Measurements from ENCODE around the gene GRIN1.
A peak's percentile ranks its signal among the peaks of the same experiment; 100 is the strongest.

Gene GRIN1

DNA sequence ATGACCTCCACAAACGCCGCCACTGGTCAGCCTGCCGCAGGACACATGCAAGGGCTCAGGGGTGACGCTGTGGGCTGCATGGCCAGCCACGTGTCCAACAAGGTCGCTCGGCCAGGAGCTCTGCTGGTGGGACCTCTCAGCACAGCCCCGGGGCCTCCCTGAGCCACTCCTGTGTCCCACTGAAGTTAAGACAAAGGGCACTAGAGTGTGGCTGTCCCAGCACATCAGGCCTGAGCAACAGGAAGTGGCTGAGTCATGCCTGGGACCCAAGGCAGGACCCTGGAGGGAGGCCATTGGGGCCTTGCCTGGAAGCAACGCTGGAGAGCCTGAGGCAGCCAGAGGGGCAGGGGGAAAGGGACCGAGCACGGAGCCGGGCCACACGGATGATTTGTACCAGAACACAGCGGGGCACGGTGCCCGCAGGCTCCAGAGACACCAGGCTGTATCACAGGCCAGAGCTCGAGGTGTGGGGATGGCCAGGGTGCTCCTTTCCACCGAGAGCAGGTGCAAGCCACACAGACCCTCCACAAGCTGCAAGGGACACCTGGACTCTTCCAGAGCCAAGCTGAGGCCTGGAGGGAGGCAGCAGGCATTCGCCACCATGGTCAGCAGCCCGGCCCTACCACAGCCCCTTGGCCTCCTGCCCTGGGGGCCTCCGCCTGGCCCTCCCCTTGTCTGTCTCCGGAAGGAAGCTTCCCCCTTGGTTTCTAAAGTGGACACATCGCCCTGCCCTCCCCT is 39.4 kb downstream of the GRIN1 start:
- no peak for DNase-seq (ENCODE audit: low spot score)

DNA sequence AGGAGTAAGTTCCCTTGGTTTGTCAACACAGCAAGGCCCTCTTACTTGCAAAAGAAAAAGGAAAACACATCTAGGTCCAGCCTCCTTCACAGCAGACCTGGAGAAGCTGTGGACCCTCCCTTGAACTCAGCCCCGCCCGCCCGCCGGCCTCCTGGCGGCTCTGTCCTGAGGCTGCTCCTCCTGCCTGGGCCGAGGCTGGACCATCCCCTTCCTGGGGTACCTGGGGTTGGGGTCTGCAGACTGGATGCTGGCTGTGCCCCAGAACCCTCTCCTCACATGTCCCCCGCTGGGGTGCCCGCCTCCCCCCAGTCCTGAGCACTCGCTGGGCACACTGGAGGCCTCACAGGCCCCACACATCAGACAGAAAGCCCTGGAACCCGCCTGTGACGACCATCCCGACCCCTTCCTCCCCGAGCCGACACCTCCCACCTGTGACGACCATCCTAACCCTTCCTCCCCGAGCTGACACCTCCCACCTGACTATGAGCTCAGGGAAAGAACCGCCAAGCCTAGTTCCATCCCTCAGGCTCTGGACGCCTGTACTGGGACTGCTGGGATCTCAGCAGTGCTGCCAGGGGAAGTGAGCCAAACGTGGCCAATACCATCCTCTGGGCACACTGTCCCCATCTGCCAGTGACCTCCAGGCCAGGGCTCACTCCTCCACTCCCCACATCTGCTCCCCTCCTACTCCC is 40.1 kb downstream of the GRIN1 start:
- no peak for DNase-seq (ENCODE audit: low spot score)

DNA sequence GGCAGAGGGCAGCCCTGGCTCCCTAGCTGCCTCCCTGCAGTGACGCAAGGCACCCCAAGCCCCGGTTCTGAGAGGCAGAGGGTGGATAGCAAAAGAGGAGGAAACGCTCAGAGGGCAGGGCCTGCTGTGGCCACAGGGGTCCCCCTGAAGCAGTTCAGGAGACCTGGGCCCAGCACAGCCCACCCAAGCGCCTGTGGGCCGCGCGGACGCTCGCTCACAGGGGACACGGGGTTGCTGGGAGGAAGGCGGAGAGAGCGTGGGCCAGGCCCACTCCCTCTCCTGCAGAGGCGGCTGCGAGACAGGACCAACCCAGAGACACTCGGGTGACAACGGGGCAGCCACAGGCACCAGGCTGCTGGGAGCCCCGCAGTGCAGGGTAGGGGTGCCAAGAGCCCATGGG is 40.8 kb downstream of the GRIN1 start:
- DNase-seq (ENCODE audit: low spot score), result no peak

DNA sequence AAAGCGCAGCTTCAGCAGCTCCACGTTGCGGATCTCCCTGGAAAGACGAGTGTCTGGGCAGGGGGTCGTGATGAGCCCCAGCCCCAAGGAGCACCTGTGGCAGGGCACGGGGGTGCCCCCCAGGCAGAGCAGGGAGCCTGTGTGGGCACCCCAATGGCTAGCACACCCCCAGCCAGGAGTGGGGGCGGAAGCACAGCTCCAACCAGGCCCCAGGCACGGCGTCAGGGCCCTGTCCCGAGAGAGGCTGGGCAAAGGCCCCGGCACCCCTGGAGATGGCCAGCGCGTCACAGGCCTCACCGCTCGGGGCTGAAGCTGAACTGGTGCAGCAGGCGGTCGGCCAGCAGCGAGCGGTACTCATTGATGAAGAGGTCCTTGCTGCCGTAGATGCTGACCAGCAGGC is 41.5 kb downstream of the GRIN1 start:
- no peak for DNase-seq (ENCODE audit: low spot score)

DNA sequence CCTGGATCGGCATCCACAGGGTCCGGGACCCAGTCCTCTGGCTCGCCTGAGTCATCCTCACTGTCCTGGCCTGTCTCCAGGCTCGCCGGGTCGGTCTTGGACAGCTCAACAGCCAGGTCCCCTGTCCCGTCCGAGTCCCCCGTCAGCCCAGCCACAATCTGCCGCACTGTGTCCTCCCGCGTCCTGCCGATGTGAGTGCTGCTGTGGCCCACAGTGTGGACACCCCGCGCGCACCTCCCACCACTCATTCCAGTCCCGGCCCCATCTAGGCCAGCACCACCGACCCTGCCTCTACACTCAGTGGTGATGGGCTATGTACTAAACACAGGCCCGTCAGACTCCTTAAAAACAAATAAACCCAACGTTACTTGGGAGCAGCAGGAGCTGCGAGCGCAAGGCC is 42.7 kb downstream of the GRIN1 start:
- DNase-seq (ENCODE audit: low spot score), result no peak

DNA sequence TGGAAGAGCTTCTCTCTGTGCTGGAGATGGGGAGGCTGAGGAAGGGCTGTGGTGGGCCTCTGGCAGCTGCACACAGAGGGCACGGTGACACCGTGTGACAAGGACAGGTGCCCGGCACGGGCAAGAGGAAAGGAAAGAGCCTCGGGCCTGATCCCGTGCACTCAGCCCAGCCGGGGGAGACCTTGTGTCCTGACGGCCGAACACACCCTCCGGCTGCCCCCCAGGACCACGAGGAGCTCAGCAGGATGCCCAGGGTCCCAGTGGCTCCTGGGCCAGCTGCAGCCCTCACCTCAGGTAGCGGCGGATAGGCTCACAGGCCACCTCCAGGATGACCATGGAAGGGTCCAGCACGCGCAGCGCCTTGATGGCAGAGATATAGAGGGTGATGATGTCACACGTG is 43.9 kb downstream of the GRIN1 start:
- DNase-seq (ENCODE audit: low spot score), result no peak

DNA sequence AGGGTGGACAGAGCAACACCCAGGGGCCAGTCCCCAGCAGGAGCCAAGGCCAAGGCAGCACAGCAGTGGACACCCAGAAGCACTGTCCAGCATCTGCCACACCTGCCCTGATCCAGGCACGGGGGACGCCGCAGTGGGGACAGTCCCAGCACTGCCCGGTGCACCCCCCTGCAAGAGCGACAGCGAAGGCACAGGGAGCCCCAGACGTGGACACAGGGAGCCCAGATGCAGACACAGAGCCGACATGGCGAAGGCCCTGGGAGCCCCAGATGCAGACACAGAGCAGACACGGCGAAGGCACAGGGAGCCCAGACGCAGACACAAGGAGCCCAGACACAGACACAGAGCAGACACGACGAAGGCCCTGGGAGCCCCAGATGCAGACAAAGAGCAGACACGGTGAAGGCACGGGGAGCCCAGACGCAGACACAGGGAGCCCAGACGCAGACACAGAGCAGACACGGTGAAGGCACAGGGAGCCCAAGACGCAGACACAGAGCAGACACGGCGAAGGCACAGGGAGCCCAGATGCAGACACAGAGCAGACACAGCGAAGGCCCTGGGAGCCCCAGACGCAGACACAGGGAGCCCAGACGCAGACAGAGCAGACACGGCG is 45.1 kb downstream of the GRIN1 start:
- no peak for DNase-seq (ENCODE audit: low spot score)

DNA sequence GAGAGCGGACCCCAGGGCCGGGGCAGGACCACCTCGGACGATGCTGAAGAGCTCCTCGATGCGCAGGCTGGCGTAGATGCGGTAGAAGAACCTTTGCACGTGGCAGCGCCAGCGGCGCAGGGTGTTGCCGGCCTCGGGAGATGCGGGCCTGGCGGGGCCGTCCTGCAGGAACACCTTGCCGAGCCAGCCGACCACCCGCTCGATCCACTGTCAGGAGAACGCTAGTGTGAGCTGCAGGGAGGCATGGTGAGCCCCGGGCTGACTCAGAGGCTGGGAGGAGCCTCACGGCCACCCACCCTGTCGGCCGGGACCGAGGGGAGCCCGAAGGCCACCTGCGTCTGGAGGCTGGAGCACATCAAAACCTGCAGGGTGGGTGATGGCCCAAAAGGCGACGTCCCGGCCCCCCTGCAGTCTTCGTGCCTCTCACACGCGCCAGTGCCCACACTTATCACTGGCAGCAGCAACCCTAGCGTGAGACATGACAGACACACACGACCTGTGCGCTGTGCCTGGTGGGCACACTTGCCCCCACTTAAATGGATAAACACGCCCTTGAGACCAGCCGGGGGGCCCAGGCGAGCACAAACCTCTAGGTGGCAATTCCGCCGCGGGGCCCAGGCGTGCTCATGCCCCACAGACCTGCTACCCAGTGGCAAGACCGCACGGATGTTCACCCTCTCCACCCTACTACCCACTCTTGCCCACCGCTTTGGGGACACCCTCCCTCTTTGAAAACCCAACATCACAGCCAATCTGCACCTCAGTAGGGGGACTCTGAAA is 46.1 kb downstream of the GRIN1 start:
- no peak for DNase-seq (ENCODE audit: low spot score)

DNA sequence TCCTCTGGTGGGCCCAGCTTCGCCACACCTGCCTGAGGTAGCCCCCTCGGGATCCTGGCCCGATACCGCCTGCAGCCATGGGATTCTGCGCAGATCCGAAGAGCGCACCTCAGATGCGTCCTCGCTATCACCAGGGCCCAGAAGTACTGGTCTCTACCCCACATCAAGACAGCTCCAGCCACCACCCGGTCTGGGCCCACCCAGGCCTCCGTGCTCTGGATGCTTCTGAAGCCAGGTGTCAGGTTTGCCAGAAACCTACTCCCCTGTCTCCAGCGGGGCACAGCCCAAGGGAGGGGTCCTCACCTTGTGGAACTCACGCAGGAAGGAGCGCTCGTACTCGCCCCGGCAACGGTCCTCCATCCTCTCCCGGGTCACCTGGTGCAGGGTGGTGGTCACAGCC is 47.0 kb downstream of the GRIN1 start:
- no peak for DNase-seq (ENCODE audit: low spot score)

DNA sequence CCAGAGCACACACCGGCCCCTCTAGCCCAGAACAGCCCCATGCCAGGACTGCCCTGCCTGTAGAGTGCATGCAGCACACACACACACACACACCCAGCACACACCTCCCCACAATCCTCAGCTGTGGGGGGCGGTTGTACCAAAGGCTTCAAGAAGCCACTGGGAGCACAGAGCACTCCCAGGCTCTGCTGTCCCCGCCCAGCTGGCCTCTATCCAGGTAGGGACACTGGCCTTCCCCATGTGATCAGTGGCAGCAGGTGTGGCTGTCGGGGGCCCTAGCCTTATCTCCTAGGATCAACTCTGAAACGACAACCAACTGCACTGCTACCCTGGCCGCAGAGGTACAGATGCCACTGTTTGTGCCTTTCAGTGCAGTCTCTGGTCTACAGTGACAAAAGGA is 47.4 kb downstream of the GRIN1 start:
- DNase-seq (ENCODE audit: low spot score), result no peak

DNA sequence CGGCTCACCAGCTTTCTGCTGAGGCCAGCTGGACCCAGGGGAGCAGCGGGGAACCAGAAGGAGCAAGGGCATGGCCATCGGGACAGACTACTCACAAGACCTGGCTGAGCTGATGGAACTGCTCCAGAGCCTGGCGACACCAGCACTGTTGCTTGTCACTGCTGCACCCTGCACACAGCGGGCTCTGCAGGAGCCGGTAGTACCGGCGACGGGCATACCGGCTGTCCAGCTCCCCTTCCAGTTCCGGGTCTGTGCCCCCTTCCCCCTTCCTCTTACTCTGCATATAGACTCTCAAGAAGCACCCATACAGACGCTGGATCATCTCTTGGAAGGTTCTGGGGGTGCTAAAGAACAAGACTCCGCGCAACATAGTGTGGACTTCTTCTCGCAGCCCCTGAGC is 48.4 kb downstream of the GRIN1 start:
- DNase-seq (ENCODE audit: low spot score), result no peak

DNA sequence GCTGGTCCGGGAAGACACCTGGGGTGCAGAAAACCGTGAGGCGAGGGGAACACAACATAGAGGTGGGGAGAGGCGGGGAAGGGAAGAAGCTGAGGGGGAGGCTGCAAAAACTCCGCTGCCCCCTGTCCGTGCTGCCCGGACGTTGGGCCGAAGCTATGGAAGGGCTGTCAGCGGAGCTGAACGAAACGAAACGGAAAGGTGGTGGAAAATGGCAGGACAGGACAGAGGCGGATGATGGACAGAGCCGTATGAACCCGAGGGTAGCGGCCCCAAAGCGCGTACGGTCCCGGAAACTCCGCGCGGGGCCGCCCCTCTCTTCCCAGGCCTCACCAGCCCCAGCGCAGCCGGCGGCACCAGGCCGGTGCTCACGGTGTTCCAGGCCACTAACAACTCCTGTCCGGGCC is 49.1 kb downstream of the GRIN1 start:
- no peak for DNase-seq (ENCODE audit: low spot score)

DNA sequence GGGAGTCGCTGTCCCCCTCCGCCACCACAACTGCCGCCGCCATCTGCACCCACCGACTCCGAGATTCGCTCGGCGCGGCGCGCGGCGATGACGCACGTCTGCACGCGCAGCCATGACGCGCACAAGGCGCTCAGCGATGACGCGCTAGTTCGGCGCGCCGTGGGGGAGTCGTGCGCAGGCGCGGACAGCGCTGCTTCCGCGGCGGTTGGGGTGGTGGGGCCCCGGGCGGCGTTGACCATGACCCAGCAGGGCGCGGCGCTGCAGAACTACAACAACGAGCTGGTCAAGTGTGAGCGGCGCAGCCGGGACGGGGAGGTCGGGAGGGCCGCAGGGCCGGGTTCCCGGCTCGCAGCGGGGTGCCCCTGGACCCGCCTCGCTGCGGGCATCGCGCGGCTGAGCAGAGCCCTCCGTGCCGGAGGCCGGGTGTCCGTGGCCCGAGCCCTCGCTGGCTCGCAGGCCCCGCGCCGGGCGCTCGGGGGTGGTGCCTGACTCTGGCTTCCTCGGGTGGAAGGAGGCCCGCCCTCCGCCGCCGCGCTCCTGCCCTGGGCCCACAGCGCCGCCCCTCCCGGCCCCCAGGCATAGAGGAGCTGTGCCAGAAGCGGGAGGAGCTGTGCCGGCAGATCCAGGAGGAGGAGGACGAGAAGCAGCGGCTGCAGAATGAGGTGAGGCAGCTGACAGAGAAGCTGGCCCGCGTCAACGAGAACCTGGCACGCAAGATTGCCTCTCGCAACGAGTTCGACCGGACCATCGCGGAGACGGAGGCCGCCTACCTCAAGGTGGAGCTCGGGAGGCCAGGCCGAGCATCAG is 49.7 kb downstream of the GRIN1 start, which contains the start of the genes ANAPC2 and SSNA1:
Gene ANAPC2 (minus strand): TSS at position 71 of the 807 bp plus-strand sequence. CDS start 28 bp downstream, at position 43.
Gene SSNA1 (plus strand): TSS at position 187 of the 807 bp plus-strand sequence. CDS start 51 bp downstream, at position 238.
- peak; percentile 98 for DNase-seq (ENCODE audit: low spot score)

DNA sequence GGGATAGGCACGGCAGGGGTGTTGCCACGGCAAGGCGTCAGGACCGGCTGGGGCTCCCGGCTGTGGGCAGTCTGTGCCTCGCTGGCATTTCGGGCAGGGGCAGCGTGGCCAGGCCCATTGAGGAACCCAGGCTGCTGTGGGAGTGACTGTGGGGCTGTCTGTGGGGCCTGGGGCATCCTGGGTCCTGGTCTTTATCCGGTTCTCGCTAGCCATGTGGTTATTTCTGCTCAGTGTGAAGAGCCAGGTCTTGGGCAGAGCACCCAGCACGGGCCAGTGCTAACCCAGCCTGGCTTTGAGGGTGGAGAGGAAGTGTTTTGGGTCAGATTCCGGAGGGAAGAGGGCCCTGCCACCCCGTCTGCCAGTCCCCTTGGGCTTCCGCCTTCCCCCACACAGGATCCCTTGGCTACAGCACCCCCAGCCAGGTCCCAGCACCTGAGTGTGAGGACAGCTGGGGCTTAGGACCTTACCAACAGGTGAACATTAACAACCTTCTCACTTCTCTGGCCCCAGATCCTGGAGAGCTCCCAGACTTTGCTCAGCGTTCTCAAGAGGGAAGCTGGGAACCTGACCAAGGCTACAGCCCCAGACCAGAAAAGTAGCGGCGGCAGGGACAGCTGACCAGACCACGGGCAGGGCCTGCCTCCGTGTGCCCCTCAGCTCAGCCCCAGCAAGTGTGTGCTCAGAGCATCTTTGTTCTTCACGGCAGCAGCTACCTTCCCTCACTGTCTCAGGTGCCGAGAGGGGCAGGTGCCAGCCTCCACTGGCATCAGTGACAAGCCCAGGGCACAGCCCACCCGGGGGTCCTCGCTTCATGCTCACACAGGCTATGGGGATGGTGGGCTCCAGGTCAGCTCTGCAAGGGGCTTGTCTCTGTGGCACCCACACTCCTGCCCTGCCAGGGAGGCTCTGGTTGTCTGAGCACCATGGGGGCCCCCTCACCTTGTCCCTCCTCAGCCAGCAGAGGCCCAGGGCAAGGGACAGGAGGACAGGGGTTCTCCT is 50.6 kb downstream of the GRIN1 start:
- DNase-seq (ENCODE audit: low spot score), result peak; percentile 44

DNA sequence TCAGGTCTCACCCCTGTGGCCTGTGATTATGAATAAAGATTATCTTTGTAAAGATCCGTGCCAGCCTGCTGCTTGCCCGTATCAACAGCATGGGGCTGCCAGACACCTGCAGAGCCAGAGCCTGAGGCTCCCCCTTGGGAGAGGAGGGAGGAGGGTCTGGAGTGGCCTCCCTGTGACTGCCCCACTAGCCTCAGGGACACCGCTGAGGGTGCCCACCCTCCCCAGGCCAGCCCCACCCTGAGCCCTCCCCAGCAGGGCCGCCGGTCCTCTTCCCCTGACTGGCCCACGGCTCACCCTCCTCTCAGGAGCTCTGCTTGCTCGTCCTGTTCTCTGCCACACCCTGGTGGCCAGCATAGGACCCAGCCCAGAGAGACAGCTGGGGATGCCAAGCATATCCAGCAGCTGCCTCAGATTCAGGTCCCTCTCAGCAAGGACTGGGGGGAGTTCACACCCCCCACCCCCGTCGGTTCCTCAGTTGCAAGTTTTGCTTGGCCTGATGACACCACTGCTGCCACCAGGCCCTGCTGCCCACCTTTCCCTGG is 51.4 kb downstream of the GRIN1 start:
- peak; percentile 83 for DNase-seq (ENCODE audit: low spot score)

DNA sequence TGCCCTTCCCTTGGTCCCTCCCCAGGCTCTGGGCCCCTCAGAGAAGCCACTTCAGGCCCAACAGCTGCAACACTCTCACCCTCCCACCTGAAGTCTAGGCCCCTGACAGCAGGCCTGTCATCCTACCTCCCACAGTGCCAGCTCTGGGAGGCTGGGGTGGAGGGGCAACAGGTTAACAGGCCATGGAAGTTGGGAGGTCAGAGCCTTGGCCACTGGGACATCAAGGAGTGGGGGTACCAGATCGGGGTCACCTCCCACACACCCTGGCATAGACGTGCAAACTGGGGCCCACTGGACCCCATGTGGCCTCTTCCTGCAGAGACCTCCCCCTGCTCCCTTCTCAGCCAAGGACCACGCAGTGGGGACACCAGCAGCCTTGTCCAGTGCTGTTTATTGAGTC is 52.3 kb downstream of the GRIN1 start:
- DNase-seq (ENCODE audit: low spot score), result no peak

DNA sequence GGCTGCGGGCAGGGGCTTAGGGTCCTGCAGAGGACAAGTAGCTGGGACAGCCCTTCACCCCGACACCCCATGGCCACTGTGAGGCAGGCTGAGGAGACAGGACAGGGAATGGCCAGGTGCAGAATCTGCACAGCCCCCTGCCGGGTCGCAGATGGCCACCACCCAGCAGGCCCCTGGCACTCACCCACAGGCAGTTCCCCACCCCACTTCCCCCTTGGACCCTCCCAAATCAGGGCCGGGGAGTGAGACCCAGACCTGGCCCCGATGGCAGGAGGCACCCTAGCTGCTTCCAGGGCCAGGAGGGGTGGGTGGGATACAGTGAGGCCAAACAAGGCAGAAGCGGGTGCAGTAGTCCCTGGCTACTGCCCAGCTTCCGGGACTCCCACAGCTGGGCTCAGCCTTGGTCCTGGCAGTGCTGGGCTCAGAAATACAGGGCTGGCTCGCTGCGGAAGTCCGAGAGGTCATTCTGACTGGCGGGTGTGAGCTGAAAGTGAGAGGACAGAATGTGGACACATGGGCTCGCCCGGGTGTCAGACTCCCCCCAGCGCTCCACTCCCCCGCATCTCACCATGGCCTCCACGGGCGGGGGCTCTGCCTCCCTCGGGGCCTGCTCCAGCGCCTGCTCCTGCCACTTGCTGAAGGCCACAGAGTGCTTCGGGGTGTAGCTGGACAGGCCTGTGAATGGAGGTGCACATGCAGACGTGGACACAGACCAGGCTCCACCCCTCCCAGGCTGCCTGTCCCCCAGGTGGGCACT is 52.9 kb downstream of the GRIN1 start:
- no peak for DNase-seq (ENCODE audit: low spot score)

DNA sequence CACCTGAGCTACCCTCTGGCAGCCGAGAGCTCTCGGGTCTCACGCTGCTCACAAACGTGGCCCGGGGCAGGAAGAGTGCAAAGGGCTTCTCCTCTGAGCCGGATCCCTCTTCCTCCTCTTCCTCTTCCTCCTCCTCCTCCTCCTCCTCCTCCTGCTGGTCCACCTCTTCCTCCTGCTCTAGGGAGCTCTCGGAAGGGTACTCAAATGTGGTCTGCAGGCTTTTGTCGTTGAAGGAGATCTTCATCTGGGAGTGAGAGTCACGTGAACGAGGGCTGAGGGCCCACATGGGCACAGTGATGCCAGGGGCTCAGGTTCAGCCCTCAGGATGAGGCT is 53.5 kb downstream of the GRIN1 start:
- DNase-seq (ENCODE audit: low spot score), result no peak

DNA sequence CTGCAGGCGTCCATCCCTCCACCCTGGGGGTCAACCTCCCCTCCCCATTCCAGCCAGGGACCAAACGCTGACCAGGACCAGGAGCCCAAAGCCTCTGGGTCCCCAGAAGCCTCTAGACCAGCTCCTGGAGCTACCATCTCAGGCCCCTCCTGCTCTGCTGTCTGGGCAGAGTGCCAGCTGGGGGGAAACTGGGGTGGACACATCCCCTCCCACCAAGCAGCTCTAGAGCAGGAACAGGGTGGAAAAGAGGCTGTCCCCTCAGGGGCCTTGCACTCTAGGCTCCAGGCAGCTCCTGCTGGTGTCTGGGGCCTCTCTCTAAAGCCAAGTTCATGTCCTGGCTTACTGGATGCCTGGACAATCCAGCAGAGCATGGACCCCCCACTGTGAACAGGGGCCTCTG is 53.9 kb downstream of the GRIN1 start:
- DNase-seq (ENCODE audit: low spot score), result no peak
